Left cardiac atrium (tissue), 4 donors: ENCODE measurements around the gene CPZ. TPM values are rescaled to one million over a fixed set of nuclear protein-coding genes. Genes with fewer than 3 reads are reported as not detected.
"Not testable (repeated sequence)": the region's sequence is repeated elsewhere in the genome, so short reads cannot be mapped to it uniquely, and the experiment has no call there.

Source experiments
- ATAC-seq, 2 donors: fragments of 200-7000 bp; cut with Tn5 transposase; one replicate each; pipeline ENCODE4 v1.9.1; 2020; ENCODE audit warnings: mild to moderate bottlenecking in 2 of 2, moderate library complexity in 2 of 2
- DNase-seq: peaks from one replicate; pipeline ENCODE4 v3.0.0-alpha.2; 2020
- intact Hi-C, 2 donors: fragments of 100-400 bp; cut with DNase I; formaldehyde crosslinking; loops; one replicate each; pipeline versions ENCODE4 v1.14.1 to v1.15.1; 2022 to 2023
- total RNA-seq, 2 donors: library from RNA; stranded (reverse); fragmentation: NEBNext Ultra II Directional; extraction: Animal tissue kit (Norgen Biotek cat#: 25700); gene quantifications; one replicate each; pipeline ENCODE4 v1.2.1, GENCODE V29; 2021
- donor health status: DM: no; HTN: yes; CAD: no.
- donor health status: DM: no; HTN: yes; CAD: no; lungs with severe emphysema.
- donor health status: DM: yes; HTN: yes; CAD: no.
- donor health status: Dilated cardiomyopathy.

Gene CPZ
- total RNA-seq, 2 donors from 2014 or later, result 1.8 to 2.2 TPM

GRCh38 chr4:8555716-8556115, 36.8 kb upstream of the CPZ start:
- DNase-seq (no peak), ATAC-seq (no peak)
- intact Hi-C loops, result no loop called here

GRCh38 chr4:8556341-8557150, 36.0 kb upstream of the CPZ start:
- no peak for ATAC-seq
- DNase-seq, result no peak
- intact Hi-C loops, result no loop called here

- ATAC-seq (no peak), DNase-seq (no peak)
- intact Hi-C loops, result no loop called here
Observed at GRCh38 chr4:8557151-8558076, 35.2 kb upstream of the CPZ start.

- no peak for DNase-seq
- intact Hi-C loops, result no loop called here
- ATAC-seq, result no peak
Observed at GRCh38 chr4:8558080-8558960, 34.2 kb upstream of the CPZ start.

GRCh38 chr4:8559011-8559410, 33.6 kb upstream of the CPZ start:
- ATAC-seq (no peak), DNase-seq (no peak)
- intact Hi-C loops, result no loop called here

- ATAC-seq, result no peak
- no peak for DNase-seq
- intact Hi-C loops, result no loop called here
Observed at GRCh38 chr4:8559524-8560264, 32.9 kb upstream of the CPZ start.

- intact Hi-C loops, result no loop called here
- DNase-seq, result no peak
- no peak for ATAC-seq
Observed at GRCh38 chr4:8560265-8561047, 32.1 kb upstream of the CPZ start.

GRCh38 chr4:8564595-8564994, 28.0 kb upstream of the CPZ start:
- DNase-seq (no peak), ATAC-seq (no peak)
- intact Hi-C loops, result no loop called here

- intact Hi-C loops, result no loop called here
- ATAC-seq (no peak), DNase-seq (no peak)
Observed at GRCh38 chr4:8568068-8568668, 24.4 kb upstream of the CPZ start.

GRCh38 chr4:8570201-8570600, 22.4 kb upstream of the CPZ start:
- intact Hi-C loops, result no loop called here
- ATAC-seq, result no peak
- DNase-seq, result no peak

GRCh38 chr4:8571702-8572685, 20.6 kb upstream of the CPZ start:
- DNase-seq (no peak), ATAC-seq (no peak)
- intact Hi-C loops, result no loop called here

- intact Hi-C loops, result no loop called here
- ATAC-seq (no peak), DNase-seq (no peak)
Observed at GRCh38 chr4:8573266-8573665, 19.3 kb upstream of the CPZ start.

GRCh38 chr4:8574796-8575370, 17.7 kb upstream of the CPZ start:
- DNase-seq (no peak), ATAC-seq (no peak)
- intact Hi-C loops, result no loop called here

- DNase-seq (no peak), ATAC-seq (no peak)
- intact Hi-C loops, result no loop called here
Observed at GRCh38 chr4:8575457-8575856, 17.1 kb upstream of the CPZ start.

- DNase-seq, ATAC-seq, intact Hi-C loops: not testable (repeated sequence)
Observed at GRCh38 chr4:8576591-8576990, 16.0 kb upstream of the CPZ start.

- intact Hi-C loops, result no loop called here
- ATAC-seq (no peak), DNase-seq (no peak)
Observed at GRCh38 chr4:8577046-8577445, 15.5 kb upstream of the CPZ start.
